HCT116 (cell line): ENCODE data around the gene MLANA. TPM values are rescaled to one million over a fixed set of nuclear protein-coding genes. Genes with fewer than 3 reads are reported as not detected.

Source experiments
- ATAC-seq: fragments of 200-7000 bp; cut with Tn5 transposase; 2 replicates; pipeline ENCODE4 v1.9.1; 2020; ENCODE audit warnings: mild to moderate bottlenecking, moderate library complexity
- BruUV-seq: library from RNA; stranded (reverse); fragments of 400-500 nt; replicated peaks from 2 replicates; lab custom pipeline; 2021; lab: Mats Ljungman, UMichigan
- CTCF ChIA-PET: fragments of 300-600 bp; sonication (Branson Sonifier 250); formaldehyde crosslinking; loops from one replicate; lab custom pipeline; 2021; ENCODE audit warnings: antibody characterized with exemption; lab: Charles Lee
- POLR2A ChIA-PET: fragments of 300-600, 350-600 bp; sonication (Branson Sonifier 250); formaldehyde crosslinking; loops from one replicate; lab custom pipeline; 2021; ENCODE audit warnings: antibody characterized with exemption; lab: Charles Lee
- RAD21 ChIA-PET, 2 experiments: fragments of 300-600 bp; sonication (Branson Sonifier 250); formaldehyde crosslinking; loops; one replicate each; lab custom pipeline; 2023; ENCODE audit warnings: low total read pairs in 2 of 2; ENCODE audit not compliant: uncharacterized antibody in 2 of 2, unreplicated experiment in 2 of 2, low non-redundant PET in 1 of 2; lab: Charles Lee
- DNase-seq: peaks from one replicate; pipeline ENCODE4 v3.0.0-alpha.2; 2010; ENCODE audit warnings: low read depth, low spot score
- H2AFZ ChIP-seq: fragments of 200-600 bp; shearing (Covaris generic), sonication (generic); 2 replicates; pipeline ENCODE4 v1.6.1; 2017; ENCODE audit warnings: low read depth, mixed run types, mixed read lengths, antibody characterized with exemption, low read length; ENCODE audit not compliant: poor library complexity, severe bottlenecking
- H3K27ac ChIP-seq: 2 replicates; pipeline ENCODE4 v1.5.1; 2012; ENCODE audit warnings: low read depth, low read length
- H3K27me3 ChIP-seq: fragments of 200-600 bp; sonication (generic); 2 replicates; pipeline ENCODE4 v1.6.1; 2016; ENCODE audit warnings: mixed run types, low read length, mixed read lengths; ENCODE audit not compliant: insufficient read depth
- H3K36me3 ChIP-seq, 2 experiments: fragments of 200-500 bp in 1 of 2; fragments of 200-600 bp in 1 of 2; sonication (Bioruptor generic) in 1 of 2; sonication (generic) in 1 of 2; 2 replicates each; pipeline versions ENCODE4 v1.5.1 to v1.6.1; 2014 to 2016; ENCODE audit warnings: low read length in 2 of 2, inconsistent platforms in 1 of 2, mixed read lengths in 1 of 2, mixed run types in 1 of 2; ENCODE audit not compliant: insufficient read depth in 2 of 2, control insufficient read depth in 1 of 2
- H3K4me1 ChIP-seq, 2 experiments: fragments of 200-600 bp in 1 of 2; sonication (generic) in 1 of 2; 2 replicates each; pipeline versions ENCODE4 v1.5.1 to v1.6.1; 2012 to 2017; ENCODE audit warnings: low read length in 2 of 2, inconsistent platforms in 1 of 2, mild to moderate bottlenecking in 1 of 2, mixed read lengths in 1 of 2, mixed run types in 1 of 2, moderate library complexity in 1 of 2; ENCODE audit not compliant: insufficient read depth in 2 of 2, control insufficient read depth in 1 of 2
- H3K4me2 ChIP-seq: fragments of 200-600 bp; sonication (generic); 2 replicates; pipeline ENCODE4 v1.6.1; 2017; ENCODE audit warnings: mixed run types, low read length, mixed read lengths
- H3K4me3 ChIP-seq, 2 experiments: fragments of 200-600 bp in 1 of 2; sonication (generic) in 1 of 2; replicated peaks in 1 of 2; 2 replicates each; pipeline ENCODE4 v1.5.1; 2011 to 2016; ENCODE audit warnings: low read length in 2 of 2, control low read depth in 1 of 2, low read depth in 1 of 2, mild to moderate bottlenecking in 1 of 2, mixed read lengths in 1 of 2, mixed run types in 1 of 2
- H3K79me2 ChIP-seq: fragments of 200-600 bp; sonication (generic); 2 replicates; pipeline ENCODE4 v1.6.1; 2017; ENCODE audit warnings: mild to moderate bottlenecking, mixed run types, low read length, moderate library complexity, mixed read lengths; ENCODE audit not compliant: insufficient read depth
- H3K9ac ChIP-seq: fragments of 200-600 bp; sonication (generic); 2 replicates; pipeline ENCODE4 v1.6.1; 2016; ENCODE audit warnings: low read length, mixed read lengths
- H3K9me2 ChIP-seq: fragments of 200-600 bp; sonication (generic), shearing (Covaris generic); 2 replicates; pipeline ENCODE4 v1.6.1; 2017; ENCODE audit warnings: mixed run types, mild to moderate bottlenecking, moderate library complexity; ENCODE audit not compliant: insufficient read depth
- H3K9me3 ChIP-seq, 2 experiments: fragments of 200-500 bp in 1 of 2; fragments of 200-600 bp in 1 of 2; sonication (Bioruptor generic) in 1 of 2; sonication (generic) in 1 of 2; 2 replicates each; pipeline ENCODE4 v1.6.1; 2014 to 2017; ENCODE audit warnings: low read length in 2 of 2, mixed read lengths in 2 of 2, inconsistent platforms in 1 of 2, low read depth in 1 of 2, mild to moderate bottlenecking in 1 of 2, mixed run types in 1 of 2, moderate library complexity in 1 of 2; ENCODE audit not compliant: control insufficient read depth in 1 of 2, insufficient read depth in 1 of 2
- H4K20me1 ChIP-seq: fragments of 200-600 bp; sonication (generic), shearing (Covaris generic); 2 replicates; pipeline ENCODE4 v1.6.1; 2017; ENCODE audit warnings: mixed run types, mild to moderate bottlenecking, moderate library complexity; ENCODE audit not compliant: insufficient read depth
- CBX3 ChIP-seq: IDR thresholded peaks from 2 replicates; pipeline ENCODE4 v1.6.1; 2012; ENCODE audit warnings: low read depth
- EGR1 ChIP-seq: IDR thresholded peaks from 2 replicates; pipeline ENCODE4 v1.6.1; 2012; ENCODE audit warnings: low read depth
- ELF1 ChIP-seq: IDR thresholded peaks from 2 replicates; pipeline ENCODE4 v1.6.1; 2012; ENCODE audit warnings: low read depth, borderline replicate concordance
- EZH2 ChIP-seq: fragments of 200-600 bp; sonication (generic); IDR thresholded peaks from 2 replicates; pipeline ENCODE4 v1.6.1; 2017; ENCODE audit warnings: antibody characterized with exemption, mixed run types
- EZH2phosphoT487 ChIP-seq: fragments of 200-600 bp; IDR thresholded peaks from 2 replicates; pipeline ENCODE4 v1.6.1; 2018; ENCODE audit warnings: antibody characterized with exemption, borderline replicate concordance
- JUND ChIP-seq: IDR thresholded peaks from 2 replicates; pipeline ENCODE4 v1.6.1; 2012
- POLR2A ChIP-seq: IDR thresholded peaks from 2 replicates; pipeline ENCODE4 v1.7.0; 2011; ENCODE audit warnings: borderline replicate concordance; ENCODE audit not compliant: insufficient read depth, insufficient read length; ENCODE audit errors: extremely low read depth
- POLR2AphosphoS5 ChIP-seq: IDR thresholded peaks from 2 replicates; pipeline ENCODE4 v1.6.1; 2011; ENCODE audit warnings: mild to moderate bottlenecking, low read depth, low read length, moderate library complexity
- RAD21 ChIP-seq: IDR thresholded peaks from 2 replicates; pipeline ENCODE4 v1.6.1; 2012; ENCODE audit warnings: low read depth, mild to moderate bottlenecking
- SIN3A ChIP-seq: IDR thresholded peaks from 2 replicates; pipeline ENCODE4 v1.6.1; 2012; ENCODE audit warnings: low read depth
- SP1 ChIP-seq: IDR thresholded peaks from 2 replicates; pipeline ENCODE4 v1.6.1; 2012; ENCODE audit warnings: low read depth
- TCF7L2 ChIP-seq: IDR thresholded peaks from 2 replicates; pipeline ENCODE4 v1.7.0; 2011; ENCODE audit warnings: borderline replicate concordance, inconsistent platforms; ENCODE audit not compliant: insufficient read depth, insufficient read length; ENCODE audit errors: extremely low read depth
- YY1 ChIP-seq: IDR thresholded peaks from 2 replicates; pipeline ENCODE4 v1.6.1; 2011; ENCODE audit warnings: low read length, low read depth, moderate library complexity, mild to moderate bottlenecking; ENCODE audit not compliant: insufficient replicate concordance; ENCODE audit errors: extremely low read depth
- ZFX ChIP-seq: fragments of 450-650 bp; IDR thresholded peaks from 2 replicates; pipeline ENCODE4 v1.6.1; 2017
- ZNF274 ChIP-seq: fragments of 200-500 bp; sonication (Bioruptor generic); IDR thresholded peaks from 2 replicates; pipeline ENCODE4 v1.6.1; 2014; ENCODE audit warnings: mild to moderate bottlenecking, low read depth, low read length, inconsistent platforms
- intact Hi-C: fragments of 100-400 bp; cut with micrococcal nuclease; formaldehyde crosslinking; loops from 2 replicates; pipeline ENCODE4 v1.10.0; 2022
- total RNA-seq: library from RNA; stranded (reverse); gene quantifications from one replicate; pipeline ENCODE4 v1.2.1, GENCODE V29; 2021; ENCODE audit not compliant: unreplicated experiment
- TF ChIP-seq, protein P1 (sequence below): IDR thresholded peaks from 2 replicates; pipeline ENCODE4 v1.6.1; 2011; ENCODE audit warnings: mild to moderate bottlenecking, low read length, moderate library complexity; ENCODE audit not compliant: insufficient replicate concordance; ENCODE audit errors: extremely low read depth
- TF ChIP-seq, protein P2 (sequence below), 3 experiments: fragments of 200-600 bp in 1 of 3; sonication (generic) in 1 of 3; IDR thresholded peaks in 2 of 3; conservative IDR thresholded peaks in 1 of 3; 2 replicates each; pipeline ENCODE4 v1.5.1; 2012 to 2017; ENCODE audit warnings: low read depth in 2 of 3, low read length in 2 of 3, antibody characterized with exemption in 1 of 3, borderline replicate concordance in 1 of 3, control low read depth in 1 of 3, mild to moderate bottlenecking in 1 of 3, mixed read lengths in 1 of 3, mixed run types in 1 of 3, moderate library complexity in 1 of 3; ENCODE audit not compliant: insufficient read depth in 1 of 3
- TF ChIP-seq, protein P3 (sequence below): IDR thresholded peaks from 2 replicates; pipeline ENCODE4 v1.6.1; 2012; ENCODE audit warnings: low read depth
- TF ChIP-seq, protein P4 (sequence below): IDR thresholded peaks from 2 replicates; pipeline ENCODE4 v1.6.1; 2012

MLANA gene
- total RNA-seq, 1 experiment from 2014 or later: not detected

DNA sequence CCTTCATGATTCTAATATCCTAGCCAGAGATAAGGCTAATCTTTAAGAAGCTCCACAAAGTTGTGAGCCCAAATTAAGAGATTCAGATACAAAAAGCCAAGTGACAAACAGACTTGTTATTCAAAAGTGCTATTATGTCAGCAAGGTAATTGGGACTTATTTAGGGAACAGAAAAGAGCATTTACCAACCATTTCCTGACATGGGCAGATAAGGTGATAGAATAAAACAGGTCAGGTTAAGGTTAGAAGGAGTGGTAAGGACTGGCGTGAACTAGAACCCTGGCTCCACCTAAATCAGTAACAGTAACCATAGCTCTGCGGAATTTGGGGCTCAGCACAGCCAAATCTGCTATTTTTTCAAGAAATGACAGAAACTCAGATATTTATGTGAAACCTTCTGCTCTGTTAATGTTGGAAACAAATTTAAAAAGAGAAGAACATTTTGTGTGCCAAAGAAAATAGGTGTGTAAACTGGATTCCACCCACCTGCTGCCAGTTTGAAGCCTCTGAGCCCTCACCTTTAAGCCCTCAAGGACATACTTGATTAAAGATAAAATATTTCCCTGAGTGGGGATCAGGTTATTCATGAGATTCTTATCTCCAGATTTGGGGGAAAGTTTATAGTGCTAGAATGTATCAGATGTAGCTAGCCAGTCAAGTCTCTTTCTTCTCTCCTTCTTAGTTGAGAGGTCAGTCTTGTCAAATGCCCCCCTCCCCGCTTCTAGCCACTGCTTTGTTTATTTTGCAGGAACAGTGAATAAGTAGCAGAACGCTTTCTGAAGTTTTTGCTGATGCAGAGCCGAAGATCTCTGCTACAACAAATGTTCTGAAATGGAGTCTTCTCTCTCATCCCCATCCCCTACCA, 47.5 kb upstream of the MLANA start:
- Histone ChIP-seq H3K4me2 (no peak overlapping the region), H3K9ac (no peak overlapping the region), H3K4me3 (no peak overlapping the region), H3K9me3 (no peaks in the 10 kb centered on the region), H3K36me3 (no peaks in the 10 kb centered on the region), H2AFZ (no peak overlapping the region), H3K27ac (no peak overlapping the region), H3K27me3 (no peaks in the 10 kb centered on the region), H3K4me1 (peaks cover 42 to 55% of the 10 kb centered on the region in 2 experiments), H3K9me2 (no peaks in the 10 kb centered on the region), H4K20me1 (no peaks in the 10 kb centered on the region), H3K79me2 (no peaks in the 10 kb centered on the region)
- ATAC-seq: no peak
- intact Hi-C loops: no loop called here
- RAD21 ChIA-PET: no interaction called here
- POLR2A ChIA-PET: no interaction called here
- TF ChIP-seq SP1 (no peak), POLR2A (no peak), SIN3A (no peak), EGR1 (no peak), POLR2AphosphoS5 (no peak), EZH2phosphoT487 (no peak), ZFX (no peak), RAD21 (no peak), JUND (no peak), ZNF274 (no peak), TCF7L2 (no peak), EZH2 (no peak), YY1 (no peak), ELF1 (no peak), CBX3 (no peak)
- TF ChIP-seq, protein P1, sequence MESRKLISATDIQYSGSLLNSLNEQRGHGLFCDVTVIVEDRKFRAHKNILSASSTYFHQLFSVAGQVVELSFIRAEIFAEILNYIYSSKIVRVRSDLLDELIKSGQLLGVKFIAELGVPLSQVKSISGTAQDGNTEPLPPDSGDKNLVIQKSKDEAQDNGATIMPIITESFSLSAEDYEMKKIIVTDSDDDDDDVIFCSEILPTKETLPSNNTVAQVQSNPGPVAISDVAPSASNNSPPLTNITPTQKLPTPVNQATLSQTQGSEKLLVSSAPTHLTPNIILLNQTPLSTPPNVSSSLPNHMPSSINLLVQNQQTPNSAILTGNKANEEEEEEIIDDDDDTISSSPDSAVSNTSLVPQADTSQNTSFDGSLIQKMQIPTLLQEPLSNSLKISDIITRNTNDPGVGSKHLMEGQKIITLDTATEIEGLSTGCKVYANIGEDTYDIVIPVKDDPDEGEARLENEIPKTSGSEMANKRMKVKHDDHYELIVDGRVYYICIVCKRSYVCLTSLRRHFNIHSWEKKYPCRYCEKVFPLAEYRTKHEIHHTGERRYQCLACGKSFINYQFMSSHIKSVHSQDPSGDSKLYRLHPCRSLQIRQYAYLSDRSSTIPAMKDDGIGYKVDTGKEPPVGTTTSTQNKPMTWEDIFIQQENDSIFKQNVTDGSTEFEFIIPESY: no peak
- TF ChIP-seq, protein P2, sequence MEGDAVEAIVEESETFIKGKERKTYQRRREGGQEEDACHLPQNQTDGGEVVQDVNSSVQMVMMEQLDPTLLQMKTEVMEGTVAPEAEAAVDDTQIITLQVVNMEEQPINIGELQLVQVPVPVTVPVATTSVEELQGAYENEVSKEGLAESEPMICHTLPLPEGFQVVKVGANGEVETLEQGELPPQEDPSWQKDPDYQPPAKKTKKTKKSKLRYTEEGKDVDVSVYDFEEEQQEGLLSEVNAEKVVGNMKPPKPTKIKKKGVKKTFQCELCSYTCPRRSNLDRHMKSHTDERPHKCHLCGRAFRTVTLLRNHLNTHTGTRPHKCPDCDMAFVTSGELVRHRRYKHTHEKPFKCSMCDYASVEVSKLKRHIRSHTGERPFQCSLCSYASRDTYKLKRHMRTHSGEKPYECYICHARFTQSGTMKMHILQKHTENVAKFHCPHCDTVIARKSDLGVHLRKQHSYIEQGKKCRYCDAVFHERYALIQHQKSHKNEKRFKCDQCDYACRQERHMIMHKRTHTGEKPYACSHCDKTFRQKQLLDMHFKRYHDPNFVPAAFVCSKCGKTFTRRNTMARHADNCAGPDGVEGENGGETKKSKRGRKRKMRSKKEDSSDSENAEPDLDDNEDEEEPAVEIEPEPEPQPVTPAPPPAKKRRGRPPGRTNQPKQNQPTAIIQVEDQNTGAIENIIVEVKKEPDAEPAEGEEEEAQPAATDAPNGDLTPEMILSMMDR (IDR thresholded peaks at IDR 0.05 in 2 of 3, conservative IDR thresholded peaks at IDR 0.05 in 1 of 3; ENCODE audit: borderline replicate concordance in 1 of 3, insufficient read depth in 1 of 3, low read depth in 2 of 3, low read length in 2 of 3): no peak
- TF ChIP-seq, protein P3, sequence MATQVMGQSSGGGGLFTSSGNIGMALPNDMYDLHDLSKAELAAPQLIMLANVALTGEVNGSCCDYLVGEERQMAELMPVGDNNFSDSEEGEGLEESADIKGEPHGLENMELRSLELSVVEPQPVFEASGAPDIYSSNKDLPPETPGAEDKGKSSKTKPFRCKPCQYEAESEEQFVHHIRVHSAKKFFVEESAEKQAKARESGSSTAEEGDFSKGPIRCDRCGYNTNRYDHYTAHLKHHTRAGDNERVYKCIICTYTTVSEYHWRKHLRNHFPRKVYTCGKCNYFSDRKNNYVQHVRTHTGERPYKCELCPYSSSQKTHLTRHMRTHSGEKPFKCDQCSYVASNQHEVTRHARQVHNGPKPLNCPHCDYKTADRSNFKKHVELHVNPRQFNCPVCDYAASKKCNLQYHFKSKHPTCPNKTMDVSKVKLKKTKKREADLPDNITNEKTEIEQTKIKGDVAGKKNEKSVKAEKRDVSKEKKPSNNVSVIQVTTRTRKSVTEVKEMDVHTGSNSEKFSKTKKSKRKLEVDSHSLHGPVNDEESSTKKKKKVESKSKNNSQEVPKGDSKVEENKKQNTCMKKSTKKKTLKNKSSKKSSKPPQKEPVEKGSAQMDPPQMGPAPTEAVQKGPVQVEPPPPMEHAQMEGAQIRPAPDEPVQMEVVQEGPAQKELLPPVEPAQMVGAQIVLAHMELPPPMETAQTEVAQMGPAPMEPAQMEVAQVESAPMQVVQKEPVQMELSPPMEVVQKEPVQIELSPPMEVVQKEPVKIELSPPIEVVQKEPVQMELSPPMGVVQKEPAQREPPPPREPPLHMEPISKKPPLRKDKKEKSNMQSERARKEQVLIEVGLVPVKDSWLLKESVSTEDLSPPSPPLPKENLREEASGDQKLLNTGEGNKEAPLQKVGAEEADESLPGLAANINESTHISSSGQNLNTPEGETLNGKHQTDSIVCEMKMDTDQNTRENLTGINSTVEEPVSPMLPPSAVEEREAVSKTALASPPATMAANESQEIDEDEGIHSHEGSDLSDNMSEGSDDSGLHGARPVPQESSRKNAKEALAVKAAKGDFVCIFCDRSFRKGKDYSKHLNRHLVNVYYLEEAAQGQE: no peak
- TF ChIP-seq, protein P4, sequence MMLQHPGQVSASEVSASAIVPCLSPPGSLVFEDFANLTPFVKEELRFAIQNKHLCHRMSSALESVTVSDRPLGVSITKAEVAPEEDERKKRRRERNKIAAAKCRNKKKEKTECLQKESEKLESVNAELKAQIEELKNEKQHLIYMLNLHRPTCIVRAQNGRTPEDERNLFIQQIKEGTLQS: no peak
- CTCF ChIA-PET: interaction anchor here (0.8 to 1.5 kb wide), 3 partner anchors 10 to 18 kb away, joined by 3 to 4 read pairs (median 3); partner anchors contain the start of gene ERMP1
- BruUV-seq: no TSS peak
- no peak for DNase-seq
